PC-3 (cell line): ENCODE data around the gene ONECUT2. TPM values are rescaled to one million over a fixed set of nuclear protein-coding genes. Genes with fewer than 3 reads are reported as not detected.

Experiments
- ATAC-seq: fragments of 200-7000 bp; cut with Tn5 transposase; 2 replicates; pipeline ENCODE4 v1.9.1; 2020; ENCODE audit warnings: mild to moderate bottlenecking, moderate library complexity
- BruUV-seq: library from RNA; stranded (reverse); fragments of 400-500 nt; replicated peaks from 2 replicates; lab custom pipeline; 2021; lab: Mats Ljungman, UMichigan
- CTCF ChIA-PET: fragments of 300-600 bp; sonication (Branson Sonifier 250); formaldehyde crosslinking; loops from one replicate; lab custom pipeline; 2022; ENCODE audit warnings: antibody characterized with exemption; lab: Charles Lee
- POLR2A ChIA-PET: fragments of 300-600 bp; sonication (Branson Sonifier 250); formaldehyde crosslinking; loops from one replicate; lab custom pipeline; 2022; ENCODE audit warnings: antibody characterized with exemption; ENCODE audit not compliant: unreplicated experiment; lab: Charles Lee
- DNase-seq: peaks from one replicate; pipeline ENCODE4 v3.0.0-alpha.2; 2015
- H2AFZ ChIP-seq: fragments of 300-600 bp; sonication (generic); 2 replicates; pipeline ENCODE4 v1.6.0; 2016; ENCODE audit warnings: antibody characterized with exemption, low read length
- H3F3A ChIP-seq: fragments of 300-600 bp; sonication (generic); one replicate; pipeline ENCODE4 v1.6.0; 2017; ENCODE audit warnings: antibody characterized with exemption, low read length, control low read depth, mild to moderate bottlenecking; ENCODE audit not compliant: unreplicated experiment
- H3K27ac ChIP-seq: fragments of 300-600 bp; sonication (generic); 2 replicates; pipeline ENCODE4 v1.5.1; 2016; ENCODE audit warnings: mild to moderate bottlenecking, low read length
- H3K27me3 ChIP-seq: fragments of 300-600 bp; sonication (generic); 2 replicates; pipeline ENCODE4 v1.6.1; 2016; ENCODE audit warnings: low read length, mixed read lengths
- H3K36me3 ChIP-seq: fragments of 300-600 bp; sonication (generic); 2 replicates; pipeline ENCODE4 v1.6.1; 2016; ENCODE audit warnings: low read depth, mixed run types, low read length, mixed read lengths
- H3K4me1 ChIP-seq: fragments of 300-600 bp; sonication (generic); 2 replicates; pipeline ENCODE4 v1.5.1; 2016; ENCODE audit warnings: low read length; ENCODE audit not compliant: insufficient read depth
- H3K4me2 ChIP-seq: fragments of 300-600 bp; sonication (generic); 2 replicates; pipeline ENCODE4 v1.6.0; 2016; ENCODE audit warnings: low read length
- H3K4me3 ChIP-seq: fragments of 300-600 bp; sonication (generic); 2 replicates; pipeline ENCODE4 v1.5.1; 2016; ENCODE audit warnings: mild to moderate bottlenecking, low read length, mixed read lengths
- H3K79me2 ChIP-seq: fragments of 300-600 bp; sonication (generic); 2 replicates; pipeline ENCODE4 v1.6.1; 2017; ENCODE audit warnings: low read length, mixed read lengths
- H3K9ac ChIP-seq: fragments of 300-600 bp; sonication (generic); 2 replicates; pipeline ENCODE4 v1.6.0; 2016; ENCODE audit warnings: mild to moderate bottlenecking, low read length
- H3K9me2 ChIP-seq: fragments of 300-600 bp; sonication (generic); replicated peaks from 2 replicates; pipeline ENCODE4 v1.6.1; 2016; ENCODE audit warnings: mixed run types, low read length, mixed read lengths
- H3K9me3 ChIP-seq: fragments of 300-600 bp; sonication (generic); 2 replicates; pipeline ENCODE4 v1.6.1; 2016; ENCODE audit warnings: low read length, mixed read lengths
- H4K20me1 ChIP-seq: fragments of 300-600 bp; sonication (generic); 2 replicates; pipeline ENCODE4 v1.6.1; 2016; ENCODE audit warnings: low read length, mixed read lengths
- EZH2 ChIP-seq: fragments of 300-600 bp; sonication (generic); IDR thresholded peaks from one replicate; pipeline ENCODE4 v1.6.1; 2017; ENCODE audit warnings: antibody characterized with exemption, mild to moderate bottlenecking, low read length; ENCODE audit not compliant: unreplicated experiment
- EZH2phosphoT487 ChIP-seq: fragments of 300-600 bp; sonication (generic); IDR thresholded peaks from 2 replicates; pipeline ENCODE4 v1.6.1; 2018; ENCODE audit warnings: mild to moderate bottlenecking, antibody characterized with exemption, low read length, borderline replicate concordance
- intact Hi-C: fragments of 100-400 bp; cut with micrococcal nuclease; formaldehyde crosslinking; loops from 2 replicates; pipeline ENCODE4 v1.9.0; 2023
- total RNA-seq: library from RNA; depleted of rRNA; stranded (reverse); fragments of >200 nt; gene quantifications from 2 replicates; pipeline ENCODE4 v1.2.3, GENCODE V29; 2014
- TF ChIP-seq, protein P1 (sequence below): fragments of 300-600 bp; sonication (generic); conservative IDR thresholded peaks from 2 replicates; pipeline ENCODE4 v1.5.1; 2017; ENCODE audit warnings: antibody characterized with exemption, low read depth, mild to moderate bottlenecking, low read length

ONECUT2 gene
- total RNA-seq, 1 experiment from 2014 or later = 1.0 TPM

DNA sequence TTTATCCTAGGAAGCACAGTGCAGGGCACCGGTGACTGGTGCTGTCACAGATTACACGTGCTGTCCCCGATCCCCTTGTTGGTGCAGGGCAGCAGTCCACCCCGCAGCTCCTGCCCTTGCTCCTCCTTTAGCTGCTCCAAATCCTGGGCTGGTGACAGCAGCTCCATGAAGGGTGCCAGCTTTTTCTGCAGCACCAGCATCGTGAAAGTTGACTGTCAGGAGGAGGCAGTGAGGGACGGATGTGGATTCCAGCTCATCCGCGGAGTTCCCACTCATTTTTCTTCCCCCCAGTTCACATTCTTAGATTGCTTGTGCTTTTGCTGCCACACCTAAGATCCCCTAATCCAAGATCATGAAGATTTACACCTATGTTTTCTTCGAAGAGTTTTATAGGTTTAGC, 67.5 kb downstream of the ONECUT2 start:
- Histone ChIP-seq H3K9me3 (no peaks in the 10 kb centered on the region), H3K4me1 (peaks cover 4% of the 10 kb centered on the region), H4K20me1 (no peaks in the 10 kb centered on the region), H3K27me3 (peaks cover 36% of the 10 kb centered on the region), H3K27ac (no peak overlapping the region), H3K4me2 (no peak overlapping the region), H3K9ac (no peak overlapping the region), H3K36me3 (no peaks in the 10 kb centered on the region), H3K4me3 (no peak overlapping the region), H3K9me2 (no peaks in the 10 kb centered on the region), H3F3A (no peaks in the 10 kb centered on the region), H2AFZ (no peak overlapping the region), H3K79me2 (no peaks in the 10 kb centered on the region)
- CTCF ChIA-PET = no interaction called here
- ATAC-seq (no peak), DNase-seq (no peak)
- POLR2A ChIA-PET = no interaction called here
- intact Hi-C loops = no loop called here
- TF ChIP-seq EZH2phosphoT487 (no peak), EZH2 (no peak)
- TF ChIP-seq, protein P1, sequence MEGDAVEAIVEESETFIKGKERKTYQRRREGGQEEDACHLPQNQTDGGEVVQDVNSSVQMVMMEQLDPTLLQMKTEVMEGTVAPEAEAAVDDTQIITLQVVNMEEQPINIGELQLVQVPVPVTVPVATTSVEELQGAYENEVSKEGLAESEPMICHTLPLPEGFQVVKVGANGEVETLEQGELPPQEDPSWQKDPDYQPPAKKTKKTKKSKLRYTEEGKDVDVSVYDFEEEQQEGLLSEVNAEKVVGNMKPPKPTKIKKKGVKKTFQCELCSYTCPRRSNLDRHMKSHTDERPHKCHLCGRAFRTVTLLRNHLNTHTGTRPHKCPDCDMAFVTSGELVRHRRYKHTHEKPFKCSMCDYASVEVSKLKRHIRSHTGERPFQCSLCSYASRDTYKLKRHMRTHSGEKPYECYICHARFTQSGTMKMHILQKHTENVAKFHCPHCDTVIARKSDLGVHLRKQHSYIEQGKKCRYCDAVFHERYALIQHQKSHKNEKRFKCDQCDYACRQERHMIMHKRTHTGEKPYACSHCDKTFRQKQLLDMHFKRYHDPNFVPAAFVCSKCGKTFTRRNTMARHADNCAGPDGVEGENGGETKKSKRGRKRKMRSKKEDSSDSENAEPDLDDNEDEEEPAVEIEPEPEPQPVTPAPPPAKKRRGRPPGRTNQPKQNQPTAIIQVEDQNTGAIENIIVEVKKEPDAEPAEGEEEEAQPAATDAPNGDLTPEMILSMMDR = no peak
- no TSS peak for BruUV-seq

DNA sequence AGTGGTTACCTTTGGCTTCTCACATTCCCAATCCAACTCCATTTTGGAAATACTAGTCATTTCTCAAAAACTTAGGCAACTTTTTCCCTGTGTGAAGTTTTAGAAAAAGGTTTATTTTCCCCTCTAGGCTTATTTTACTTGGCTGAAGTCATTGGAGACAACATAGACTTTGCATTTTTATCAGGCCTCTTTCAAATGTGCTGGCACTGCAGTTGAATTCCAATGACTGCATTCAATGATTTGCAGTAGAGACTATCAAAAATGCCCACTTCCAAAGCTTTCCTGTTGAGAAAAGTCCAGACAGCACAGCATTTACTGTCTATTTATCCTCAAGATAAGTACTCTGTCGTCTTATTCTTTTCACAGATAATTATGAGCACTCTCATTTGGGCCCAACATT, 70.1 kb downstream of the ONECUT2 start:
- no peak for ATAC-seq
- TF ChIP-seq EZH2 (no peak), EZH2phosphoT487 (no peak)
- TF ChIP-seq, protein P1 = no peak
- no peaks in the 10 kb centered on the region for H3K9me2 ChIP-seq
- no peak overlapping the region for H3K9ac ChIP-seq
- peaks cover 56% of the 10 kb centered on the region for H3K27me3 ChIP-seq
- H3K4me1 ChIP-seq = no peaks in the 10 kb centered on the region
- intact Hi-C loops = no loop called here
- no peak overlapping the region for H3K27ac ChIP-seq
- no peak overlapping the region for H3K4me3 ChIP-seq
- no peaks in the 10 kb centered on the region for H3K36me3 ChIP-seq
- no TSS peak for BruUV-seq
- H3K79me2 ChIP-seq = no peaks in the 10 kb centered on the region
- ChIA-PET POLR2A (no interaction called here), CTCF (no interaction called here)
- H3K4me2 ChIP-seq = no peak overlapping the region
- no peaks in the 10 kb centered on the region for H3F3A ChIP-seq
- no peak overlapping the region for H2AFZ ChIP-seq
- no peaks in the 10 kb centered on the region for H4K20me1 ChIP-seq
- no peak for DNase-seq
- no peaks in the 10 kb centered on the region for H3K9me3 ChIP-seq

DNA sequence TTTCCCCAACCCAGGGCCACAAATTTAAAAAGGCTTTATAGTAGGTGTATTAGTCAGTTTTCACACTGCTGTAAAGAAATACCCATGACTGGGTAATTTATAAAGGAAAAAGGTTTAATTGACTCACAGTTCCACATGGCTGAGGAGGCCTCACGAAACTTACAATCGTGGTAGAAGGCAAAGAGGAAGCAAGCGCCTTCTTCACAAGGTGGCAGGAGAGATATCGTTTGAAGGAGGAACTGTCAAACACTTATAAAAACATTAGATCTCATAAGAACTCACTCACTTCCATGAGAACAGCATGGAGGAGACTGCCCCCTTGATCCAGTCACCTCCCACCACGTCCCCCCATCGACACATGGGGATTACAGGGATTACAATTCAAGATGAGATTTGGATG, 80.9 kb downstream of the ONECUT2 start:
- Histone ChIP-seq H3K79me2 (no peaks in the 10 kb centered on the region), H3K36me3 (no peaks in the 10 kb centered on the region), H3K9me2 (no peaks in the 10 kb centered on the region; the same call in 1 of the 2 replicates), H3K27ac (no peak overlapping the region), H3K9ac (no peak overlapping the region), H3K4me1 (no peaks in the 10 kb centered on the region), H3K27me3 (no peaks in the 10 kb centered on the region), H2AFZ (no peak overlapping the region), H4K20me1 (no peaks in the 10 kb centered on the region), H3K9me3 (no peaks in the 10 kb centered on the region), H3F3A (no peaks in the 10 kb centered on the region), H3K4me3 (no peak overlapping the region), H3K4me2 (no peak overlapping the region)
- BruUV-seq = no TSS peak
- POLR2A ChIA-PET = no interaction called here
- CTCF ChIA-PET = no interaction called here
- DNase-seq (no peak), ATAC-seq (no peak)
- no peak for TF ChIP-seq EZH2
- TF ChIP-seq EZH2phosphoT487 = no peak
- TF ChIP-seq, protein P1 = no peak
- intact Hi-C loops = no loop called here
